Tibial artery (tissue), 4 donors: Measurements from ENCODE around the gene RXRA.
A peak's percentile ranks its signal among the peaks of the same experiment; 100 is the strongest.

ENCODE experiments used
- DNase-seq, 2 donors: peaks; one replicate each; pipeline ENCODE4 v3.0.0-alpha.2; 2019
- H3K27ac ChIP-seq, 2 donors: fragments of 200-600 bp; sonication (generic) in 1 of 2; 1 replicate in 1 of 2; 2 replicates in 1 of 2; pipeline ENCODE4 v1.5.1; 2018 to 2019; ENCODE audit warnings: mild to moderate bottlenecking in 1 of 2
- H3K27me3 ChIP-seq, 2 donors: fragments of 200-600 bp; sonication (generic) in 1 of 2; one replicate each; pipeline versions ENCODE4 v1.5.1 to v1.6.0; 2016 to 2019
- H3K36me3 ChIP-seq, 3 donors: fragments of 200-600 bp; sonication (generic) in 2 of 3; one replicate each; pipeline ENCODE4 v1.5.1; 2016 to 2019; ENCODE audit warnings: mild to moderate bottlenecking in 2 of 3
- H3K4me1 ChIP-seq, 4 donors: fragments of 200-600 bp; sonication (generic) in 2 of 4; 1 replicate in 3 of 4; 2 replicates in 1 of 4; pipeline ENCODE4 v1.5.1; 2016 to 2019
- H3K4me3 ChIP-seq, 2 donors: fragments of 200-600 bp; sonication (generic) in 1 of 2; 1 replicate in 1 of 2; 2 replicates in 1 of 2; pipeline ENCODE4 v1.5.1; 2018 to 2019; ENCODE audit warnings: mild to moderate bottlenecking in 2 of 2
- H3K9me3 ChIP-seq, 3 donors: fragments of 200-600 bp; sonication (generic) in 1 of 3; one replicate each; pipeline ENCODE4 v1.5.1; 2016 to 2019
- CTCF ChIP-seq, 2 experiments: fragments of 200-600 bp in 1 of 2; fragments of 450-650 bp in 1 of 2; IDR thresholded peaks; one replicate each; pipeline ENCODE4 v1.5.1; 2017 to 2019; ENCODE audit warnings: antibody characterized with exemption in 2 of 2, mild to moderate bottlenecking in 1 of 2, moderate library complexity in 1 of 2
- intact Hi-C: fragments of 100-400 bp; cut with DNase I; formaldehyde crosslinking; loops from one replicate; pipeline ENCODE4 v1.15.0; 2023; ENCODE audit warnings: low total_unique reads

The RXRA gene

GRCh38 chr9:134444038-134444315 lies 117.7 kb downstream of the RXRA start:
- no peaks in the 10 kb centered on the region for H3K36me3 ChIP-seq
- no peak for DNase-seq
- no peak for TF ChIP-seq CTCF (IDR thresholded peaks at IDR 0.05)
- peaks cover 0 to 13% of the 10 kb centered on the region in 2 donors for H3K27me3 ChIP-seq
- no peak overlapping the region for H3K27ac ChIP-seq
- H3K4me3 ChIP-seq: no peak overlapping the region
- H3K9me3 ChIP-seq: peaks cover 0 to 2% (median 0%) of the 10 kb centered on the region in 3 donors
- intact Hi-C loops: no loop called here
- peaks cover 0 to 24% (median 18%) of the 10 kb centered on the region in 4 donors for H3K4me1 ChIP-seq

GRCh38 chr9:134445000-134445399 lies 118.7 kb downstream of the RXRA start:
- peaks cover 0 to 13% of the 10 kb centered on the region in 2 donors for H3K27me3 ChIP-seq
- H3K4me1 ChIP-seq: peaks cover 0 to 24% (median 18%) of the 10 kb centered on the region in 4 donors
- no peaks in the 10 kb centered on the region for H3K36me3 ChIP-seq
- peaks cover 0 to 6% (median 0%) of the 10 kb centered on the region in 3 donors for H3K9me3 ChIP-seq
- H3K4me3 ChIP-seq: no peak overlapping the region
- intact Hi-C loops: no loop called here
- no peak for TF ChIP-seq CTCF (IDR thresholded peaks at IDR 0.05)
- DNase-seq: no peak
- no peak overlapping the region for H3K27ac ChIP-seq

- H3K27ac ChIP-seq: no peak overlapping the region
- no peaks in the 10 kb centered on the region for H3K4me1 ChIP-seq
- DNase-seq: peak; percentile 95 to 96
- TF ChIP-seq CTCF (IDR thresholded peaks at IDR 0.05): peak; percentile 86 to 97
- no peak overlapping the region for H3K4me3 ChIP-seq
- no peaks in the 10 kb centered on the region for H3K27me3 ChIP-seq
- peaks cover 0 to 6% (median 0%) of the 10 kb centered on the region in 3 donors for H3K9me3 ChIP-seq
- intact Hi-C loops: no loop called here
- no peaks in the 10 kb centered on the region for H3K36me3 ChIP-seq
Observed at GRCh38 chr9:134449180-134449916, 123.1 kb downstream of the RXRA start.

- H3K27me3 ChIP-seq: no peaks in the 10 kb centered on the region
- no peak for DNase-seq
- no peak overlapping the region for H3K4me3 ChIP-seq
- intact Hi-C loops: loop anchor here (5.0 kb wide), 2 partner anchors 190 to 290 kb away; partner anchors contain the start of gene COL5A1
- peaks cover 12 to 17% (median 15%) of the 10 kb centered on the region in 4 donors for H3K4me1 ChIP-seq
- no peak for TF ChIP-seq CTCF (IDR thresholded peaks at IDR 0.05)
- peaks cover 0 to 6% (median 0%) of the 10 kb centered on the region in 3 donors for H3K9me3 ChIP-seq
- no peaks in the 10 kb centered on the region for H3K36me3 ChIP-seq
- no peak overlapping the region for H3K27ac ChIP-seq
Observed at GRCh38 chr9:134451700-134452458, 125.6 kb downstream of the RXRA start.

GRCh38 chr9:134452728-134453127 lies 126.5 kb downstream of the RXRA start:
- H3K4me3 ChIP-seq: no peak overlapping the region
- peaks cover 0 to 6% (median 0%) of the 10 kb centered on the region in 3 donors for H3K9me3 ChIP-seq
- intact Hi-C loops: loop anchor here (5.0 kb wide), 2 partner anchors 190 to 290 kb away; partner anchors contain the start of gene COL5A1
- no peak overlapping the region for H3K27ac ChIP-seq
- TF ChIP-seq CTCF (IDR thresholded peaks at IDR 0.05): no peak
- H3K36me3 ChIP-seq: no peaks in the 10 kb centered on the region
- H3K4me1 ChIP-seq: peaks cover 14 to 25% (median 20%) of the 10 kb centered on the region in 4 donors
- no peaks in the 10 kb centered on the region for H3K27me3 ChIP-seq
- no peak for DNase-seq
